Pons (tissue), 1 donor: ENCODE measurements around the gene KYNU.

Experiments used
- DNase-seq: peaks from one replicate; pipeline ENCODE4 v3.0.0-alpha.2; 2016; ENCODE audit warnings: low spot score

KYNU gene

GRCh38 chr2:142966284-142966683 is 88.8 kb downstream of the KYNU start:
- DNase-seq = no peak

DNA sequence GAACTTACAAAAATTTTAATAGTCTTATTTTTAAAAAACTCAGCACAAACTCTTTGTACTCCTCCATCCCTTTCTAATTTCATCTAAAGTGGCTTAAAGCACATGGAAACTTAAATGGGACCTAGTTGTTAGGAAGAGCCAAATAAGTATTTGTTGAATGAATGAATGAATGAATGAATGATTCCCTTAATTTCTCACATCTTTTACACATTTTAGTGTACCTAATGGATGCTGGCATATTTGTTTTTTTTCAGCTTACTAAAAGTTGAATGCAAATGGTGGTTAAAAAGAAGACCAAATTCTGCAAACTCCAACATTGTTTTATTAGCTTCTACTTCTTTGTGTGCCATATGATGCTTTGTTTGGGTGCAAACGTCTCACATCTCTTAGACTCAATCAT is 89.6 kb downstream of the KYNU start:
- DNase-seq = no peak

- DNase-seq = no peak
These were observed 95.8 kb downstream of the KYNU start for GRCh38 chr2:142973160-142973821.

DNA sequence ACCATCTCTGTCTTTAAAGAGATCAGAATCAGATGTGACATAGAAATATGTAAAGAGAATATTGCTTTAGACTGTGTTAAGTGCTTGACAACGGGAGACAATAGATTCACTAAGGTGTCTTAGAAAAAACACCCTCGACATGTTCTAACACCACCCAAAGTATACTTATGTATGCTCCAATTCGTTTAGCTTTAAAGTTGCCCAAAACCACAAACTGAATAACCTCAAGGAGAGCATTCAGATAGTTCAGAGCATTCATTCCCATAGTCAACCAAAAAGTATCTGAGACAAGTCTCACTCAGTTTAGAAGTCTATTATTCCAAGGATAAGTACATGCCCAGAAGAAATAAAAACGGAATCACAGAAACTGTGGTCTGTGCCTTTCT is 96.4 kb downstream of the KYNU start:
- DNase-seq = no peak

DNA sequence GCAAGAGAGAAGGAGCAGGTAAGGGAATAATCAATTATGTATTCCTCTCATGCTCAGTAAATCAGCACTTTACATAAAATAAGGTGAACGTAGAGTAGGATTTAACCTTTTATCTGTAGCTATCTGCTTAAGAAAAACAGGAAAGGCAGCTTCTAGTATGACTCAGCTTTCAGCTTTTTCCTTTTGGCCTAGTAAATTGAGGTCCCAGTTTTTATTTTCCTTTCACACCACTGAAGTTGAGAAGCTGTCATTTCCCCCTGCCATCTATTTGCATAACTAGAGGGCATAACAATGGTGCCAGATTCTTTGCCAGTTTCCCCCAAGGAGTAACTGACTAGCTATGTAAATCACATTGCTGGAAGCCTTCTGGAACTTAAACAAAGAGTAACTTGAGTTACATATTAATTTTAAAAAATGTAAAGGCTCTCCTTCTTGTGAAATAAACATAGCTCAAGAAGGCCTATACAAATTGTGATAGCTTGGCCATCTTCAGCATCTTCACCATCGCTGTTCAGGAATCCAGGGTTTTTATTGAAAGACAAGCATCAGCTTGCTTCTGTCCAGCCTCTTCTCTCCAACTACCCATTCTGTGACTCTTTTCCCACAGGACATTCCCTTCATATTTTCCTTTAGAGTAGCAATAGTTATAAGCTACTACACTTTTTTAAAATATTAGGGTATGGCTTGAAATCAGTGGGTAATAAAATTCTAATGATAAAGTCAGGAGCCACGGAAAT is 97.0 kb downstream of the KYNU start:
- no peak for DNase-seq

- DNase-seq = no peak
These were observed 97.8 kb downstream of the KYNU start for GRCh38 chr2:142975239-142975638.

DNA sequence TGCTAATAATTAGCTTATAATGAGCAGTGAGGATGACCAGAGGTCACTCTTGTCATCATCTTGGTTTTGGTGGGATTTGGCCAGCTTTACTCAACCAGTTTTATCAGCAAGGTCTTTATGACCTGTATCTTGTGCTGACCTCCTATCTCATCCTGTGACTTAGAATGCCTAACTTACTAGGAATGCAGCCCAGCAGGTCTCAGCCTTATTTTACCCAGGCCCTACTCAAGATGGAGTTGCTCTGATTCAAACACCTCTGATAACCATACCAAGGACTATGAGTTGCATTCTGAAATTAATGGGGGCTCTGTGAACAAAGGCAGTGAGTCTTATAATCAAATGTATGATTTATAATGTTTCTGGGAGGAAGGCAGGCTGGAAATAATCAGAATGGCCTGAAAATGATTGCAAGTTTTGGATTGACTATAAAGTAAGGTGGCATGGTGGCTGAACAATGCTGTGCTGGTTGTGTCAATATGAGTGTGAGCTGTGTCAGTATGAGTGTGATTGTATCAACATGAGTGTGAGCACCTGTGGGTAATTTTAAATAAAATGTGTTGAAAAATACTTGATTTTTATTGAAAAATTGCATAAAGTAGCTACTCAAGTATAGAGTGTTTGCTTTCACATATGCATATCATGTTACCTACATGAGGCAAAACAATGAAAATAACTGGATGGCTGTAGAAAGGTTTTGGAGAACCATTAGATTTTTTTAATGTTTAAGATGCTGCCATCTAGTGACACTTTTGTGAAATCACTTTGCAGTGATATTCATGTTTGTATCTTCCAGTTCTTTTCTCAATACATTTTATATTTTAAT is 103.0 kb downstream of the KYNU start:
- peak; percentile 34 for DNase-seq

- DNase-seq = no peak
These were observed 103.6 kb downstream of the KYNU start for GRCh38 chr2:142981069-142981378.

GRCh38 chr2:142981756-142982155 is 104.3 kb downstream of the KYNU start:
- no peak for DNase-seq

DNA sequence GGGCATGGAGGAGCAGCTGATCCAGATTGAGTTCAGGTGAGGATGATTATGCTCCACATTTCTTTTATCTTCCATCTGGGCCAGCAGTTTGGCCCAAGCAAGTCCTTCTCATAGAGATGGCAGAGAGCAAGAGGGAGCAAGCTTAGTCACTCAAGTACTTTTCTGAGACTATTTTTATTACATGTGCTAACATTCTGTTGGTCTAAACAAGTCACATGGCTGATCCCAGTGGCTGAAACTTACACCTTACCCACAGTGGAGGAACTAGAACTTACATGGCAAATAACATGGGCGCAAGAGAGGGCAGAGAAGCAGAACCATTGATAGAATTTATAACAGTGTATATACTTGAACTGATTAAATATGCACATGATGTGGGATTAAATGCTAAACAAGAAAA is 105.7 kb downstream of the KYNU start:
- DNase-seq = no peak

GRCh38 chr2:142984657-142985056 is 107.2 kb downstream of the KYNU start:
- DNase-seq = no peak

GRCh38 chr2:142987044-142987443 is 109.6 kb downstream of the KYNU start:
- no peak for DNase-seq

DNA sequence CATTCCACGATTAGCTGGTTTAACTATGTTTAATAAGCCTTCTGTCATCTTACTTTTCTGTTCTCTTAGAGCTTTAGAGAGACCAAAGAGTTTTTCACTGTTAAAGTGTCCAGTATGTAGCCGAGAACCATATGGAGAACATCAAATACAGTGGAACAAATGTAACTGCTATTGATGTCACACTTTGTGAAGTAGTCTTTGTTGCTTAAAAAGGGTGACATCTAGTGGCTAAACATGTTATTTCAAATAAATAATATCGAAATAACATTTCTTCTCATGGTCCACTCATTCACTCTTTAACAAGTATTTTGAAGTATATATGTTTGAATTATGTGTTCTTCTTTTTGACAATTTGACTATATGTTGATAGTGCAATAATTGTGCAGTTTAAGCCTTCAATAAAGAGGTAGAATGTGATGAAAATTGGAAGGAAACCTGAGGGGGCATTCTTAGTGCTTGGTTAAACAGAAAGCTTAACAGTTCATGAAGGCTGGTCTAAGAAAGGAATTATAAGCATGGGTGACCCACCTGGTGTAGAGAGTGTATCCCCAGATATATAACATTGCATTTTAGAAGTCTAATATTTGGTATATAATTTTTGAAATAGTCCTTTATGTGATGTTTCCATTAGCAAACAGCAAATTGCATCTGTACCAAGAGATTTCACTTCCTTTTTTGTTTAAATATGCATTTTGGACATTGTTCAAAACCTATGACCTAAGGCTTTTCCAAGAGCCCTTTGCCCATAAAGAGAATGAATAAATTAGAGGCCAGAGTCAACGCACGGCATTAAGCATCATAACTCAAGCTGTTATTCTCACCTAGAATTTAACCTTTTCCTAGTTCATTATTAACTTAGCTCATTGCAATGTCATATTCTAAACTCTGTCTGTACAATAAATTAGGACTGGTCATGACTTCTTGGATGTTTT is 112.1 kb downstream of the KYNU start:
- DNase-seq = peak; percentile 57

DNA sequence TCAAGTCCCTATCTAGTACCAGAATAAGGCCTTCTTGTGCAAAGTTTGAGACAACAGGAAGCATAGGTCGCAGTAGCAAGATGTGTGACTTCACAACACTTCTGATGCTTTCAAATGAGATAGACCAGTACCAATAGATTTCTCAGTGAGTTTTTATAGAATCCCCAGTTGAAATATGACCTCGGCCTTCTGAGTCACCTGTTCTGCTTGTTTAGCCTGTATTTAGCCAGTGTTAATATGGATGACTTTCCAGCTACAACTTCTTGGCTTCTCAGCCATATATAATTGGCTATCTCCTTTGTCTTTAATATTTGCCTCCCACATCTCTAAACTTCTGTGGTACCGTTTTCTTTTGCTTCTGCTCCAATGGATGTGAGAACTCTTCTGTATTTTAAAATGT is 113.8 kb downstream of the KYNU start:
- no peak for DNase-seq

DNA sequence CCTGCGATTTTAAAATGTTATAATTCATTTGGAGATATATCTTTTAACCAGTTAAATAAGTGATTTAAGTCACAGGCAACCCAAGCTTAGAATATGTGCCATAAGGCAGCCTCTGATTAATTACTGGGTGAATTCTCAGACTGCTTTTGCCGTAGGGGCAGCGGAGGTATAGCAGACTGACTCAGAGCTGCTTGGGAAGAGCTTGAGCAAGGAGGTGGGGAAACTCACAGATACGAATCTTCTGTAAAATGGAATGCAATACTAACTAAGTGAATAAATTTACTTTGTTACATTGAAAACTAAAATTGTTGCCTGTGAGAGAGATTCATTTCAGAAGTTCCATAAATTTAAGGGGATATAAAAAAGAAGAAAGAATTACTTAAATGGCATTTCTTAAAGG is 115.4 kb downstream of the KYNU start:
- no peak for DNase-seq

- DNase-seq = no peak
These were observed 116.3 kb downstream of the KYNU start for GRCh38 chr2:142993771-142994170.

DNA sequence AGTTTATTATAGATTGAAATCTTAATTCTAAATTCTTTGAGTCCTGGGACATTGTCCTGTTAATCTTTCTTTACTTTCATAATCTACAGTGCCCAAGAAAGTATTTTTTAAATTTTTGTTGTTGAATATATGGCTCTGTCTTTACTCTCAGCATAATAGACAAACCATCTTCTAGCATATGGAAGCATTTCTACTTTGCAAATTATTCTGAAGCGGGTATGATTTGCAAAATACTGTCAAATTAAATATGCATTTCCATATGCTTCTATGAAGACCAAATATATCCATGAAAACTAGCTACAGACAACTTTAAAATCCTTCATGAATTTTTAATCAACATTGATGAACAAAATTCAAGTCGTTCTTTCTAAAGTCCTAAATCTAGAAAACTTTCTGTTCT is 117.2 kb downstream of the KYNU start:
- DNase-seq = no peak

- DNase-seq = no peak
These were observed 119.8 kb downstream of the KYNU start for GRCh38 chr2:142997231-142997630.

DNA sequence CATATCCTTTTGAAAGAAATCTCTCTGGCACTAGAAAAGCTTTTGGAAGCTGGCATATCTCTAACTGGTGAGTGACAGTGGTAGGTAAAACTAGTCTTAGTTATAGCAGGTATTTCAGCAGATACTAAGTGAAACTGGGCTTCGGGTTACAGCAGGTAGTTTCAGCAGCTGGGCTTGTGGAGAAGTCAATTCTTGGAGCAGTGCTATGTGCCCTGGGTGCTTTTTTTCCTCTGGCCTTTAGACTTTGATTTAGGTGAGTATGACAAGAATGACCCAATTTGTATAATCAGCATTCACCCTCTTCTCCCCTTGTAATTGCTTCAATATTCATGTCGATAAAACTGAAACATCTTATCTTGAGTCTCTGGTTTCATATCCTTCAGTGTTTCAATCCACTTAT is 123.1 kb downstream of the KYNU start:
- no peak for DNase-seq

GRCh38 chr2:143001501-143001900 is 124.0 kb downstream of the KYNU start:
- no peak for DNase-seq

- DNase-seq = no peak
These were observed 138.2 kb downstream of the KYNU start for GRCh38 chr2:143015656-143016055.

- peak; percentile 26 for DNase-seq
These were observed 149.1 kb downstream of the KYNU start for GRCh38 chr2:143026411-143027054.
